Activated T-helper 1 cell treated with anti-CD3 and anti-CD28 coated beads, Interleukin-12 subunit alpha, Interleukin-12 subunit beta, Interleukin-2, Interleukin-4 antibody, amounts not matched to agents 30 ng/mL and 10 ng/mL and 1 ng/mL, durations not matched to agents 14 hours and 24 hours and 36 hours (primary cell): ENCODE results near the gene FAM89A. TPM values are rescaled to one million over a fixed set of nuclear protein-coding genes. Genes with fewer than 3 reads are reported as not detected.
"Not testable (repeated sequence)": the region's sequence is repeated elsewhere in the genome, so short reads cannot be mapped to it uniquely, and the experiment has no call there.

Experiments used
- DNase-seq: peaks from one replicate; pipeline ENCODE4 v3.0.0; 2021; ENCODE audit warnings: low spot score
- H3K27ac Mint-ChIP-seq: one replicate; pipeline ENCODE4 v1.8.0; 2021; ENCODE audit warnings: mild to moderate bottlenecking, mixed read lengths
- H3K27me3 Mint-ChIP-seq: one replicate; pipeline ENCODE4 v1.8.0; 2022; ENCODE audit warnings: mild to moderate bottlenecking, moderate library complexity, mixed read lengths; ENCODE audit not compliant: insufficient read depth
- H3K36me3 Mint-ChIP-seq: one replicate; pipeline ENCODE4 v1.8.0; 2021; ENCODE audit warnings: low read depth, mixed read lengths
- H3K4me1 Mint-ChIP-seq: one replicate; pipeline ENCODE4 v1.8.0; 2021; ENCODE audit warnings: low read depth, mixed read lengths
- H3K4me3 Mint-ChIP-seq: one replicate; pipeline ENCODE4 v1.8.0; 2021; ENCODE audit warnings: mild to moderate bottlenecking, moderate library complexity, mixed read lengths
- H3K9me3 Mint-ChIP-seq: one replicate; pipeline ENCODE4 v1.8.0; 2021; ENCODE audit warnings: mixed read lengths
- intact Hi-C: fragments of 100-400 bp; cut with micrococcal nuclease; formaldehyde crosslinking; loops from one replicate; pipeline ENCODE4 v1.15.1; 2024
- total RNA-seq: library from RNA; stranded (reverse); gene quantifications from 2 replicates; pipeline ENCODE4 v1.2.3, GENCODE V29; 2022

FAM89A gene
- total RNA-seq, 1 donor from 2014 or later = 23.2 TPM

GRCh38 chr1:231050395-231050794 is 10.3 kb upstream of the FAM89A start:
- no peaks in the 10 kb centered on the region for H3K9me3 Mint-ChIP-seq
- H3K27ac Mint-ChIP-seq = no peak overlapping the region
- no peak overlapping the region for H3K4me3 Mint-ChIP-seq
- peaks cover 20% of the 10 kb centered on the region for H3K4me1 Mint-ChIP-seq
- H3K27me3 Mint-ChIP-seq = peaks cover 29% of the 10 kb centered on the region
- intact Hi-C loops = no loop called here
- no peaks in the 10 kb centered on the region for H3K36me3 Mint-ChIP-seq
- DNase-seq = no peak

DNA sequence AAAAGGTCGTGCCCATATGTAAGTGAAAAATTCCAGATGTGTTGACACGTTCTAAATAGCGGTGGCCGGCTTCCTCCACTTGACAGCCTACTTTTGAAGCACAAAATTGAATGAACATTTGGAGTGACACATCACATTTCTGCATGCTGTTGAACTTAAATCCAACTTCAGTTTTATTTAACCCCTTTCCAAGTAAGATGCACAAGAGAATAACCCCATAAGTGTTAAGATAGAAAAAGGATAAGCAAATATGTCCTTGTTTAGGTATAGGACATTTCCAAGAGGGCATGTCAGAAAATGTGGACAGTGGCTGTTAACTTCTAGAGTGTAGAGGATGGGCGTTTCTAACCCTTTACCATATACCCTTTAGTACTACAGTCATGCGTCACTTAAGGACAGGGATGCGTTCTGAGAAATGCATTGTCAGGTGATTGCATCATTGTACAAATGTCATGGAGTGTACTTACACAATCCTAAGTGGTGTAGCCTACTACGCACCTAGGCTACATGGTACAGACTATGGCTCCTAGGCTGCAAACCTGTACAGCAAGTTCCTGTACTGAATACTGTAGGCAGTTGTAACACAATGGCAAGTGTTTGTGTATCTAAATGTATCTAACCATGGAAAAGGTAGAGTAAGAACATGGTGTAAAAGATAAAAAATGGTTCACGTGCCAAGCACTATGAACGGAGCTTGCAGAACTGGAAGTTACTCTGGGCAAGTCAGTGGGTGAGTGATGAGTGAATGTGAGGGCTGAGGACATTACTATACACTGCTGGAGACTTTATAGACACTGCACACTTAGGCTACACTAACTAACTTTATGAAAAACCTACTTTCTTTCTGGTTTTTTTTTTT is 9.3 kb upstream of the FAM89A start:
- Mint-ChIP-seq H3K27ac (no peak overlapping the region), H3K4me1 (peaks cover 19% of the 10 kb centered on the region), H3K9me3 (peaks cover 9% of the 10 kb centered on the region), H3K27me3 (peaks cover 37% of the 10 kb centered on the region), H3K4me3 (no peak overlapping the region), H3K36me3 (no peaks in the 10 kb centered on the region)
- DNase-seq = no peak
- intact Hi-C loops = no loop called here

- DNase-seq, intact Hi-C loops, H3K27ac Mint-ChIP-seq, H3K4me3 Mint-ChIP-seq, H3K36me3 Mint-ChIP-seq, H3K9me3 Mint-ChIP-seq: not testable (repeated sequence)
- H3K4me1 Mint-ChIP-seq = peaks cover 10% of the 10 kb centered on the region
- peaks cover 47% of the 10 kb centered on the region for H3K27me3 Mint-ChIP-seq
Observed at GRCh38 chr1:231048419-231048818, 8.4 kb upstream of the FAM89A start.

DNA sequence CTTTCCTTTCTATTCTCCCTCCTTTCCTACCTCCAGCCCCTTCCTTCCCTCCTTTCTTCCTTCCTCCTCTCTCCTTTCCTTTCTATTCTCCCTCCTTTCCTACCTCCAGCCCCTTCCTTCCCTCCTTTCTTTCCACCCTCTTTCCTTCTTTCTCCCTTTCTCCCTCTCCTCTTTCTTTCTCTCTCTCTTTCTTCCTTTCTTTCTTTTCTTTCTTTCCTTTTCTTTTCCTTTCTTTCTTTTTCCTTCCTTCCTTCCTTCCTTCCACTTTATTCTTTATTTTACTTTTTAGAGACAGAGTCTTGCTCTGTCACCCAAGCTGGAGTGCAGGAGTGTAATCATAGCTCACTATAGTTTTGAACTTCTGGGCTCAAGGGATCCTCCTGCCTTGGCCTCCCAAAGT is 7.5 kb upstream of the FAM89A start:
- H3K27ac Mint-ChIP-seq, H3K4me3 Mint-ChIP-seq, H3K4me1 Mint-ChIP-seq, DNase-seq, intact Hi-C loops, H3K9me3 Mint-ChIP-seq, H3K36me3 Mint-ChIP-seq: not testable (repeated sequence)
- peaks cover 53% of the 10 kb centered on the region for H3K27me3 Mint-ChIP-seq

- Mint-ChIP-seq H3K9me3 (peaks cover 9% of the 10 kb centered on the region), H3K4me3 (no peak overlapping the region), H3K36me3 (no peaks in the 10 kb centered on the region), H3K4me1 (no peaks in the 10 kb centered on the region), H3K27ac (no peak overlapping the region), H3K27me3 (peaks cover 59% of the 10 kb centered on the region)
- intact Hi-C loops = no loop called here
- no peak for DNase-seq
Observed at GRCh38 chr1:231046730-231047395, 6.8 kb upstream of the FAM89A start.

- H3K4me1 Mint-ChIP-seq, intact Hi-C loops, H3K9me3 Mint-ChIP-seq, DNase-seq, H3K36me3 Mint-ChIP-seq, H3K27ac Mint-ChIP-seq, H3K4me3 Mint-ChIP-seq: not testable (repeated sequence)
- H3K27me3 Mint-ChIP-seq = peaks cover 65% of the 10 kb centered on the region
Observed at GRCh38 chr1:231045921-231046729, 6.1 kb upstream of the FAM89A start.

DNA sequence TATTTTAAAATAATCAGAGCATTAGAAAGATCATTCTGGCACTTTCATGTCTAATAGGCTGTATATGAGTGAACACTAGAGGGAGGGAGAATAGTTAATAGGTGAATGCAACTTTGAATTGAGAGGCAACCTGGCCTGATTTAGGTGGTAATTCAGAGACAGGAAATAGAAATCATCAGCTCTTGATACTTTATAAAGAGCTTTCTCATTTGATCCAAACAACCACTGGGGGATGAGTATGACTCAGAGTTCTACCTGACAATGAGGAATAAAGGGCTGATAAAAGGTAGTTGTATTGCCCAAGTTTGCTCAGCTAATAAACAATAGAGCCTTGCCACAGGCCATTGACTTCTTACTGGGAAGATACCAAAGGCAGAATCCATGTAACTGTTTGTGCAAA is 5.2 kb upstream of the FAM89A start:
- Mint-ChIP-seq H3K27ac (no peak overlapping the region), H3K27me3 (peaks cover 67% of the 10 kb centered on the region), H3K9me3 (peaks cover 9% of the 10 kb centered on the region), H3K4me1 (peaks cover 6% of the 10 kb centered on the region), H3K4me3 (no peak overlapping the region), H3K36me3 (peaks cover 2% of the 10 kb centered on the region)
- intact Hi-C loops = no loop called here
- DNase-seq = no peak

GRCh38 chr1:231044588-231044987 is 4.5 kb upstream of the FAM89A start:
- Mint-ChIP-seq H3K4me1 (peaks cover 6% of the 10 kb centered on the region), H3K36me3 (peaks cover 2% of the 10 kb centered on the region), H3K27ac (no peak overlapping the region), H3K27me3 (peaks cover 68% of the 10 kb centered on the region), H3K9me3 (peaks cover 9% of the 10 kb centered on the region), H3K4me3 (no peak overlapping the region)
- no peak for DNase-seq
- intact Hi-C loops = loop anchor here (5.0 kb wide), 1 partner anchor 168 kb away; no protein-coding TSS in a partner anchor

GRCh38 chr1:231041719-231042261 is 1.7 kb upstream of the FAM89A start:
- DNase-seq = no peak
- intact Hi-C loops = loop anchor here (2.0 to 5.0 kb wide), 2 partner anchors 125 to 171 kb away; no protein-coding TSS in a partner anchor
- Mint-ChIP-seq H3K27ac (no peak overlapping the region), H3K4me3 (peak overlapping the region; percentile 80), H3K9me3 (peaks cover 9% of the 10 kb centered on the region), H3K27me3 (peaks cover 50% of the 10 kb centered on the region), H3K36me3 (peaks cover 7% of the 10 kb centered on the region), H3K4me1 (peaks cover 23% of the 10 kb centered on the region)

DNA sequence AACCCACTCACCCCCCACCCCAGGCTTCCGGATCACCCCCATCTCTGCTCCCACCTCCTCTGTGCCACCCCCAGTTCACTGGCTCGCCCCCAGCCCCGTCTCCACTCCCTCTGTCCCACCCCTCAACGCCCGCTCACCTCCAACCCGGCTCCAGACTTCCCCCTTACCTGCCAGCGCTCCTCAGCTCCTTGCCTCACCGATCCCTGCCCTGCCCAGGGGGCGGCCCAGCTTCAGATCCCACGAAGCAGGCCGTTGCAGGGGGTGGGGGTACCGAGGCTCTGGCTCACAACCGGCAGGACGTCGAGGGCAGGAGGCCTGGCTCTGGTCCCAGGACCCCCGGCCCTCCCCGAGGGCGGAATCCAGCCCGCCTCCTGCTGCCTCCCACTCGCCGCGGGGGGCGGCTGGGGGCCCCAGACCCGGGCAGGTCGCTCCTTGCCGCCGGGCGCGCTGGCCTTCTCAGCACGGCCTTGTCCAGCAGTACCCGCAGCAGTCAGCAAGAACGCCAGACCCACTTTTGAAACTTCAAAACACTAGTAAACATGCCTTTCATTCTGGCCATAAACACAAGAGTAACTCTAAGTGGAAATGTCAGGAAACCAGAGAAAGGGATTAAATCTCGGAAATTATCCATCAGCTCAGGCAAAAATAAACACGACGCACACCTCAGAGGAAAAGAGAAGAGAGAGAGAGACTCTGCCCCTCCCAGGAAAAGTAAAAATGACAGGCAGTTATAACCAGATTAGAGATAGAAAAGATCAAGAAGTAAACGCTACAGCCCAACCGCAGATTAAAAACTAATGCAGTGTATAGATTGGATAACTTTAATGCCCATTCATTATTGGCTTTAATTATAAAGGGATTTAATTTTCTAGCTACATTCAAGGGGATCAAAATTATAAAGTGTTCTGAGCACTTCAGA is 1.0 kb upstream of the FAM89A start:
- Mint-ChIP-seq H3K9me3 (peaks cover 9% of the 10 kb centered on the region), H3K4me1 (peaks cover 31% of the 10 kb centered on the region), H3K27me3 (peaks cover 44% of the 10 kb centered on the region), H3K36me3 (peaks cover 7% of the 10 kb centered on the region), H3K27ac (peak overlapping the region; percentile 21), H3K4me3 (peak overlapping the region; percentile 80)
- intact Hi-C loops = loop anchor here (1.0 to 5.0 kb wide), 4 partner anchors 124 to 297 kb away; partner anchors contain the start of genes C1orf198 and SPRTN
- DNase-seq = no peak

DNA sequence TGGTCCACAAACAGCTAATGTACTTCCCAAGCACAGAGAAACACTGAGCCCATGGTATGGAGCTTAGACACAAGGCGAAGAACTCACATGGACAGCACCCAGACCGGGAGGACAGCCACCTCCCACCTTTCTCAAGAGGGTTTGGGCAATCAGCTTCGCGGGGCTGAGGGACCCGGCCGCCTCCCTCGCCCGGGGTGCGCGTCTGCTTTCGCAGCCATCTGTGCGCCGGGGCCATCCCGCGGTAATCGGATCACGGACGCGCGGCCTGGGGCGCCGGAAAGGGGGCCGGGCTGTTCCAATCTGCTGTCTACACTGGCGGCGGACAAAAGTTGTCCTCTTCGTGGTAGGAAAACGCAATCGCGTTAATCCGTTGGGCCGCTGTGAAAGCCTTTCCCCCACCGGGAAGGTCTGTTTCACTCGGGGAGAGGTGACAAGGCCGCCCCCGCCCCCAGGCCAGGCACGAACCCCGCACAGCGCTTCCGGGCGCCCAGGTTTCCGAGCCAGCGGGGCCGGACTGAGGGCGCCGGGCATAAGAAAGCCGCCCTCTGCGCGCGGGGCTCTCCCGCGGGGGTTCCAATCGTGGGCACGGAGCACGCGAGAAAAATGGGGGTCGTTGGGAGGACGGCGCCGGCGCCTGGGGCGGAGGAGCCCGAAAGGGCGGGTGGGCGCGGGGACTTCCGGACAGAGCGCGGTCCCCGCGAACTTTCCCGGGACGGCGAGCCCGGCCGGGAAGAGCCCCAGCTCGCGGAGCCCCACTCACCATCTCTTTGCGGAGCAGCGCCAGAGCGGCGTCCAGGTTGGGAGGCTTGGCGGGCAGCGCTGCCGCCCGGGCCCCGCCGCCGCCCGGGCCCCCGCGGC is 664 bp downstream of the FAM89A start:
- Mint-ChIP-seq H3K27me3 (peaks cover 34% of the 10 kb centered on the region), H3K4me1 (peaks cover 35% of the 10 kb centered on the region), H3K36me3 (peaks cover 7% of the 10 kb centered on the region), H3K9me3 (no peaks in the 10 kb centered on the region), H3K27ac (peak overlapping the region; percentile 56), H3K4me3 (peak overlapping the region; percentile 84)
- intact Hi-C loops = loop anchor here (1.0 to 5.0 kb wide), 7 partner anchors 60 to 972 kb away; partner anchors contain the start of genes ARV1, C1orf198, COG2 and GALNT2
- DNase-seq = peak; percentile 29
